ENCODE measurements around the gene XNDC1N. TPM values are rescaled to one million over a fixed set of nuclear protein-coding genes. Genes with fewer than 3 reads are reported as not detected.

Gene XNDC1N
- total and polyA plus RNA-seq, 2 of the 13 experiments (the other 11 are each of a cell fraction or from before 2014, with no cell fraction given) = 3.4 to 7.5 TPM

DNA sequence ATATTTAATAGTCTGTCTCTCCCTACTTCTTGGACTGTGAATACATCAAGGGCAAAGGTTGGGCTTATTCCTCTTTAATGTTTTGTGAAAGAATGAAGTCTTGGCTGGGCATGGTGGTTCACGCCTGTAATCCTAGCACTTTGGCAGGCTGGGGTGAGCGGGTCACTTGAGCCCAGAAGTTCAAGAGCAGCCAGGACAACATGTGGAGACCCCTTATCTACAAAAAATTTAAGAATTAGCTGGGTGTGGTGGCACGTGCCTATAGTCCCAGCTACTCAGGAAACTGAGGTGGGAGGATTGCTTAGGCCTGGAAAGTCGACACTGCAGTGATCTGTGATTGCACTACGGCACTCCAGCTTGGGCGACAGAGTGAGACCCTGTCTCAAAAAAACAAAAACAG, 20.6 kb upstream of the XNDC1N start (continued):
- no peak for TF ChIP-seq ZNF747 (CRISPR knock-in tag; IDR thresholded peaks at IDR 0.05; ENCODE audit: borderline replicate concordance)
- no peak for TF ChIP-seq ZNF138 (CRISPR knock-in tag; IDR thresholded peaks at IDR 0.05; ENCODE audit: low read depth)
- TF ChIP-seq PAX8 (CRISPR knock-in tag; IDR thresholded peaks at IDR 0.05; ENCODE audit: borderline replicate concordance) = no peak
- TF ChIP-seq, protein P1, sequence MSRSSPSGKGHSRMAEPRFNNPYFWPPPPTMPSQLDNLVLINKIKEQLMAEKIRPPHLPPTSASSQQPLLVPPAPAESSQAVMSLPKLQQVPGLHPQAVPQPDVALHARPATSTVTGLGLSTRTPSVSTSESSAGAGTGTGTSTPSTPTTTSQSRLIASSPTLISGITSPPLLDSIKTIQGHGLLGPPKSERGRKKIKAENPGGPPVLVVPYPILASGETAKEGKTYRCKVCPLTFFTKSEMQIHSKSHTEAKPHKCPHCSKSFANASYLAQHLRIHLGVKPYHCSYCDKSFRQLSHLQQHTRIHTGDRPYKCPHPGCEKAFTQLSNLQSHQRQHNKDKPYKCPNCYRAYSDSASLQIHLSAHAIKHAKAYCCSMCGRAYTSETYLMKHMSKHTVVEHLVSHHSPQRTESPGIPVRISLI (CRISPR knock-in tag; IDR thresholded peaks at IDR 0.05; ENCODE audit: borderline replicate concordance) = no peak
- no peak for TF ChIP-seq SPEN (CRISPR knock-in tag; IDR thresholded peaks at IDR 0.05; ENCODE audit: low read depth)
- TF ChIP-seq ISL2 (CRISPR knock-in tag; IDR thresholded peaks at IDR 0.05) = no peak
- TF ChIP-seq MAF1 (CRISPR knock-in tag; IDR thresholded peaks at IDR 0.05; ENCODE audit: borderline replicate concordance) = no peak
- TF ChIP-seq ZNF781 (CRISPR knock-in tag; IDR thresholded peaks at IDR 0.05; ENCODE audit: borderline replicate concordance, not compliant biosample characterization) = no peak

DNA sequence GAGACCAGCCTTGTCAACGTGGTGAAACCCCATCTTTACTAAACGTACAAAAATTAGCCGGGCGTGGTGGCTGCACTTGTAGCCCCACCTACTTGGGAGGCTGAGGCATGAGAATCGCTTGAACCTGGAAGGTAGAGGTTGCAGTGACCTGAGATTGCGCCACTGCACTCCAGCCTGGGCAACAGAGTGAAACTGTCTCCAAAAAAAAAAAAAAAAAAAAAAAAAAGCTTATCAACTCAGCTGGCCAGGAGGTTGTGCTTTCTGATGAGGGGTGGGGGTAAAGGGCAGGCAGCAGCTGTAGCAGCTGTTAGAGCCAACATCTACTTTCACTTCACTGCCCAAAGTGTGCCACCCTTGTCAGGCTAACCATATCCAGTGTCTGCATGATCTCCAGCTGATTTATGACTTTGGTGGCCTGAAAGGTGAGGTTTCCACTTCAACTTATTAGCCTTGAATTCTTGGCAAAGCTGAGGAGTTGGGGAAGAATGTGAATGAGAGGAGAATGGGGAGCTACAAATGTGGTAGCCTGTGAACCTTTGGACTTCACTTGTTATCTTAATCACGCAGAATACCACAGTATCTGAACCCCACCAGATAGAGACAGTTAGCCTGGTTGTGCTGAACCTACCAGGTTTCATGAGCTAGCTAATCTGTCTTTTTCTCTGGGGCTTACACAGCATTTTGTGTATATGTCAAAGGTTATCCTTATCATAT, 20.1 kb upstream of the XNDC1N start:
- peak overlapping the region; percentile 92 for H3K27ac ChIP-seq (ENCODE audit: extremely low read length, insufficient read depth, low read length)
- no peaks in the 10 kb centered on the region for H3K9me3 ChIP-seq (ENCODE audit: low read length)
- H3K79me2 ChIP-seq (ENCODE audit: insufficient read depth, low read length) = peaks cover 70% of the 10 kb centered on the region
- ChIA-PET POLR2A (interaction anchor here (0.5 to 2.2 kb wide), 9 partner anchors 8 to 153 kb away, joined by 3 to 24 read pairs (median 4); partner anchors contain the start of genes RNF121 and XNDC1N), CTCF (ENCODE audit: low intra/inter-chr PET ratio, low total read pairs) (no interaction called here)
- peak overlapping the region; percentile 64 for H3K9ac ChIP-seq (ENCODE audit: insufficient read depth, low read depth, low read length)
- peaks cover 67% of the 10 kb centered on the region for H3K4me1 ChIP-seq (ENCODE audit: insufficient read depth, low read length)
- WGBS (ENCODE audit: low lambda C conversion rate) = 5% methylated on average over 7 of the region's 7 CpGs
- peak; percentile 81 for ATAC-seq
- intact Hi-C loops (cut with micrococcal nuclease; ENCODE audit: unreplicated experiment) (no loop called here), in situ Hi-C loops (cut with HindIII; ENCODE audit: extremely low pct_ligation_motif_present, low pct_unique_long_range_greater_than_20kb) (no loop called here)
- H3K4me3 ChIP-seq (replicated peaks in 1 of 3; ENCODE audit: insufficient read depth in 1 of 3, low read depth in 2 of 3, low read length in 3 of 3) = peak overlapping the region; percentile 3 to 32 (median 31); a peak in 3 of 6 replicates
- H3K4me2 ChIP-seq (ENCODE audit: low read depth, low read length) = peak overlapping the region; percentile 69
- peaks cover 0 to 2% of the 10 kb centered on the region in 2 experiments; a peak in 1 of 5 replicates for H3K36me3 ChIP-seq (replicated peaks in 1 of 2; ENCODE audit: control insufficient read depth in 1 of 2, insufficient read depth in 2 of 2, low read length in 2 of 2)
- H4K20me1 ChIP-seq (ENCODE audit: insufficient read depth, low read length) = no peaks in the 10 kb centered on the region
- no TSS peak for BruUV-seq (replicated peaks)
- peak; percentile 75 for DNase-seq (ENCODE audit: low spot score)
- FAIRE-seq = peak; percentile 60
- H3K27me3 ChIP-seq (ENCODE audit: control insufficient read depth in 1 of 2, insufficient read depth in 2 of 2, low read length in 2 of 2) = no peaks in the 10 kb centered on the region
- no peak overlapping the region for H2AFZ ChIP-seq (ENCODE audit: low read length)
- no peak for TF ChIP-seq ZSCAN31 (CRISPR knock-in tag; IDR thresholded peaks at IDR 0.05; ENCODE audit: low read depth)
- peak; percentile 65 for TF ChIP-seq SAP130 (CRISPR knock-in tag; IDR thresholded peaks at IDR 0.05; ENCODE audit: low read depth)
- TF ChIP-seq, protein P2, sequence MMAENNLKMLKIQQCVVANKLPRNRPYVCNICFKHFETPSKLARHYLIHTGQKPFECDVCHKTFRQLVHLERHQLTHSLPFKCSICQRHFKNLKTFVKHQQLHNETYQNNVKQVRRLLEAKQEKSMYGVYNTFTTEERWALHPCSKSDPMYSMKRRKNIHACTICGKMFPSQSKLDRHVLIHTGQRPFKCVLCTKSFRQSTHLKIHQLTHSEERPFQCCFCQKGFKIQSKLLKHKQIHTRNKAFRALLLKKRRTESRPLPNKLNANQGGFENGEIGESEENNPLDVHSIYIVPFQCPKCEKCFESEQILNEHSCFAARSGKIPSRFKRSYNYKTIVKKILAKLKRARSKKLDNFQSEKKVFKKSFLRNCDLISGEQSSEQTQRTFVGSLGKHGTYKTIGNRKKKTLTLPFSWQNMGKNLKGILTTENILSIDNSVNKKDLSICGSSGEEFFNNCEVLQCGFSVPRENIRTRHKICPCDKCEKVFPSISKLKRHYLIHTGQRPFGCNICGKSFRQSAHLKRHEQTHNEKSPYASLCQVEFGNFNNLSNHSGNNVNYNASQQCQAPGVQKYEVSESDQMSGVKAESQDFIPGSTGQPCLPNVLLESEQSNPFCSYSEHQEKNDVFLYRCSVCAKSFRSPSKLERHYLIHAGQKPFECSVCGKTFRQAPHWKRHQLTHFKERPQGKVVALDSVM (CRISPR knock-in tag; IDR thresholded peaks at IDR 0.05) = peak; percentile 99
- TF ChIP-seq, protein P3, sequence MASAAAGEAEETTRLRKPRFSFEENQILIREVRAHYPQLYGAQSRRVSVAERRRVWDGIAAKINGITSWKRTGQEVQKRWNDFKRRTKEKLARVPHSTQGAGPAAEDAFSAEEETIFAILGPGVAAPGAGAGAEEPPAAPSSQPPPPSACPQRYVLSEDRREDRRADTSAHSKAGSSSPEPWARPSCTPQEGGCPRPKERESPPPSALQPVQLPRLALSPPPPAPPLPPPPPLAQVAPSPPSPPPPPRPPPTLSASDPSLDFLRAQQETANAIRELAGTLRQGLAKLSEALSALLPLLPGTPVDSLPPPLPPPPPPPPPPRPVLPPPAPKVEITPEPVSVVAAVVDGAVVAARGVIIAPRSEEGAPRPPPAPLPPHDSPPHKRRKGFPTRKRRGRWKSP (CRISPR knock-in tag; IDR thresholded peaks at IDR 0.05) = no peak
- TF ChIP-seq CENPX (CRISPR knock-in tag; IDR thresholded peaks at IDR 0.05) = no peak
